Measurements from ENCODE around the gene DSCAM.

Gene DSCAM

GRCh38 chr21:40402884-40403582 lies 443.9 kb downstream of the DSCAM start:
- Mint-ChIP-seq H3K36me3 (ENCODE audit: low read depth) (no peaks in the 10 kb centered on the region), H3K4me1 (ENCODE audit: low read depth) (no peaks in the 10 kb centered on the region), H3K9me3 (peaks cover 8% of the 10 kb centered on the region), H3K27me3 (no peaks in the 10 kb centered on the region), H3K4me3 (no peak overlapping the region), H3K27ac (no peak overlapping the region)
- intact Hi-C loops (cut with micrococcal nuclease): no loop called here

GRCh38 chr21:40395732-40396131 lies 451.2 kb downstream of the DSCAM start:
- Mint-ChIP-seq H3K4me3 (no peak overlapping the region), H3K36me3 (ENCODE audit: low read depth) (no peaks in the 10 kb centered on the region), H3K4me1 (ENCODE audit: low read depth) (no peaks in the 10 kb centered on the region), H3K9me3 (peaks cover 13% of the 10 kb centered on the region), H3K27ac (no peak overlapping the region), H3K27me3 (no peaks in the 10 kb centered on the region)
- intact Hi-C loops (cut with micrococcal nuclease): no loop called here

- intact Hi-C loops (cut with micrococcal nuclease): no loop called here
- no peaks in the 10 kb centered on the region for H3K4me1 Mint-ChIP-seq (ENCODE audit: low read depth)
- H3K36me3 Mint-ChIP-seq (ENCODE audit: low read depth): no peaks in the 10 kb centered on the region
- H3K9me3 Mint-ChIP-seq: peaks cover 13% of the 10 kb centered on the region
- no peak overlapping the region for H3K4me3 Mint-ChIP-seq
- no peaks in the 10 kb centered on the region for H3K27me3 Mint-ChIP-seq
- no peak overlapping the region for H3K27ac Mint-ChIP-seq
Observed at GRCh38 chr21:40393066-40393465, 453.9 kb downstream of the DSCAM start.

- intact Hi-C loops (cut with micrococcal nuclease): no loop called here
- H3K27ac Mint-ChIP-seq: no peak overlapping the region
Observed at GRCh38 chr21:40388046-40388445, 458.9 kb downstream of the DSCAM start.

GRCh38 chr21:40386981-40387747 lies 459.8 kb downstream of the DSCAM start:
- no peaks in the 10 kb centered on the region for H3K4me1 Mint-ChIP-seq (ENCODE audit: low read depth)
- no peak overlapping the region for H3K4me3 Mint-ChIP-seq
- no peaks in the 10 kb centered on the region for H3K9me3 Mint-ChIP-seq
- no peaks in the 10 kb centered on the region for H3K36me3 Mint-ChIP-seq (ENCODE audit: low read depth)
- H3K27ac Mint-ChIP-seq: no peak overlapping the region
- intact Hi-C loops (cut with micrococcal nuclease): loop anchor here (2.0 kb wide), 1 partner anchor 244 kb away; no protein-coding TSS in a partner anchor
- H3K27me3 Mint-ChIP-seq: no peaks in the 10 kb centered on the region

More at GRCh38 chr21:40388046-40388445, 458.9 kb downstream of the DSCAM start:
- no peaks in the 10 kb centered on the region for H3K27me3 Mint-ChIP-seq
- no peaks in the 10 kb centered on the region for H3K4me1 Mint-ChIP-seq (ENCODE audit: low read depth)
- no peaks in the 10 kb centered on the region for H3K9me3 Mint-ChIP-seq
- no peak overlapping the region for H3K4me3 Mint-ChIP-seq
- no peaks in the 10 kb centered on the region for H3K36me3 Mint-ChIP-seq (ENCODE audit: low read depth)

- intact Hi-C loops (cut with micrococcal nuclease): loop anchor here (2.0 kb wide), 1 partner anchor 244 kb away; no protein-coding TSS in a partner anchor
- Mint-ChIP-seq H3K36me3 (ENCODE audit: low read depth) (no peaks in the 10 kb centered on the region), H3K27me3 (no peaks in the 10 kb centered on the region), H3K27ac (no peak overlapping the region), H3K4me3 (no peak overlapping the region), H3K4me1 (ENCODE audit: low read depth) (peaks cover under 1% of the 10 kb centered on the region), H3K9me3 (peaks cover under 1% of the 10 kb centered on the region)
Observed at GRCh38 chr21:40386294-40386911, 460.6 kb downstream of the DSCAM start.

GRCh38 chr21:40385883-40386282 lies 461.1 kb downstream of the DSCAM start:
- peaks cover 6% of the 10 kb centered on the region for H3K4me1 Mint-ChIP-seq (ENCODE audit: low read depth)
- intact Hi-C loops (cut with micrococcal nuclease): loop anchor here (2.0 kb wide), 1 partner anchor 243 kb away; no protein-coding TSS in a partner anchor
- H3K4me3 Mint-ChIP-seq: no peak overlapping the region
- peaks cover 6% of the 10 kb centered on the region for H3K9me3 Mint-ChIP-seq
- no peaks in the 10 kb centered on the region for H3K27me3 Mint-ChIP-seq
- no peaks in the 10 kb centered on the region for H3K36me3 Mint-ChIP-seq (ENCODE audit: low read depth)
- no peak overlapping the region for H3K27ac Mint-ChIP-seq

- H3K27me3 Mint-ChIP-seq: no peaks in the 10 kb centered on the region
- peaks cover 6% of the 10 kb centered on the region for H3K4me1 Mint-ChIP-seq (ENCODE audit: low read depth)
- H3K9me3 Mint-ChIP-seq: peaks cover 9% of the 10 kb centered on the region
- no peak overlapping the region for H3K27ac Mint-ChIP-seq
- no peak overlapping the region for H3K4me3 Mint-ChIP-seq
- no peaks in the 10 kb centered on the region for H3K36me3 Mint-ChIP-seq (ENCODE audit: low read depth)
- intact Hi-C loops (cut with micrococcal nuclease): no loop called here
Observed at GRCh38 chr21:40383951-40384350, 463.0 kb downstream of the DSCAM start.

GRCh38 chr21:40381111-40381510 lies 465.8 kb downstream of the DSCAM start:
- intact Hi-C loops (cut with micrococcal nuclease): no loop called here
- H3K27me3 Mint-ChIP-seq: no peaks in the 10 kb centered on the region
- peaks cover 6% of the 10 kb centered on the region for H3K4me1 Mint-ChIP-seq (ENCODE audit: low read depth)
- peaks cover 9% of the 10 kb centered on the region for H3K9me3 Mint-ChIP-seq
- no peaks in the 10 kb centered on the region for H3K36me3 Mint-ChIP-seq (ENCODE audit: low read depth)
- H3K27ac Mint-ChIP-seq: no peak overlapping the region
- H3K4me3 Mint-ChIP-seq: no peak overlapping the region

- intact Hi-C loops (cut with micrococcal nuclease): no loop called here
- Mint-ChIP-seq H3K36me3 (ENCODE audit: low read depth) (no peaks in the 10 kb centered on the region), H3K27me3 (no peaks in the 10 kb centered on the region), H3K4me1 (ENCODE audit: low read depth) (peaks cover 6% of the 10 kb centered on the region), H3K4me3 (no peak overlapping the region), H3K9me3 (peaks cover 9% of the 10 kb centered on the region), H3K27ac (no peak overlapping the region)
Observed at GRCh38 chr21:40379881-40380810, 466.8 kb downstream of the DSCAM start.

- Mint-ChIP-seq H3K9me3 (peaks cover 9% of the 10 kb centered on the region), H3K27me3 (no peaks in the 10 kb centered on the region), H3K4me1 (ENCODE audit: low read depth) (peaks cover 6% of the 10 kb centered on the region), H3K36me3 (ENCODE audit: low read depth) (no peaks in the 10 kb centered on the region), H3K4me3 (no peak overlapping the region), H3K27ac (no peak overlapping the region)
- intact Hi-C loops (cut with micrococcal nuclease): no loop called here
Observed at GRCh38 chr21:40377135-40377534, 469.8 kb downstream of the DSCAM start.

GRCh38 chr21:40373761-40374160 lies 473.2 kb downstream of the DSCAM start:
- intact Hi-C loops (cut with micrococcal nuclease): no loop called here
- Mint-ChIP-seq H3K9me3 (no peaks in the 10 kb centered on the region), H3K27ac (no peak overlapping the region), H3K27me3 (no peaks in the 10 kb centered on the region), H3K4me1 (ENCODE audit: low read depth) (no peaks in the 10 kb centered on the region), H3K4me3 (no peak overlapping the region), H3K36me3 (ENCODE audit: low read depth) (no peaks in the 10 kb centered on the region)

- no peak overlapping the region for H3K27ac Mint-ChIP-seq
Observed at GRCh38 chr21:40372506-40372905, 474.5 kb downstream of the DSCAM start.

More at GRCh38 chr21:40372506-40372905, 474.5 kb downstream of the DSCAM start:
- H3K9me3 Mint-ChIP-seq: no peaks in the 10 kb centered on the region
- H3K4me1 Mint-ChIP-seq (ENCODE audit: low read depth): no peaks in the 10 kb centered on the region
- H3K36me3 Mint-ChIP-seq (ENCODE audit: low read depth): no peaks in the 10 kb centered on the region
- H3K4me3 Mint-ChIP-seq: no peak overlapping the region
- no peaks in the 10 kb centered on the region for H3K27me3 Mint-ChIP-seq
- intact Hi-C loops (cut with micrococcal nuclease): no loop called here

Data from dendritic cell treated with granulocyte-macrophage colony-stimulating factor and Interleukin-4, amounts not matched to agents 40 ng/mL and 50 ng/mL, for 4 days (primary cell).